Glutamatergic neuron (in vitro differentiated cells): ENCODE results near the gene TBC1D2. TPM values are rescaled to one million over a fixed set of nuclear protein-coding genes. Genes with fewer than 3 reads are reported as not detected.

Source experiments
- DNase-seq: peaks from one replicate; pipeline ENCODE4 v3.0.0; 2022
- H3K27ac Mint-ChIP-seq: one replicate; pipeline ENCODE4 v1.8.0; 2020; ENCODE audit warnings: mild to moderate bottlenecking, mixed read lengths, inconsistent platforms; ENCODE audit not compliant: unreplicated experiment
- H3K27me3 Mint-ChIP-seq: one replicate; pipeline ENCODE4 v1.8.0; 2020; ENCODE audit warnings: mild to moderate bottlenecking, moderate library complexity, mixed read lengths, inconsistent platforms; ENCODE audit not compliant: unreplicated experiment
- H3K36me3 Mint-ChIP-seq: one replicate; pipeline ENCODE4 v1.8.0; 2020; ENCODE audit warnings: mild to moderate bottlenecking, mixed read lengths, inconsistent platforms; ENCODE audit not compliant: unreplicated experiment
- H3K4me1 Mint-ChIP-seq: one replicate; pipeline ENCODE4 v1.8.0; 2020; ENCODE audit warnings: mild to moderate bottlenecking, low read depth, mixed read lengths, inconsistent platforms; ENCODE audit not compliant: unreplicated experiment
- H3K4me3 Mint-ChIP-seq: one replicate; pipeline ENCODE4 v1.8.0; 2020; ENCODE audit warnings: mild to moderate bottlenecking, mixed read lengths, inconsistent platforms; ENCODE audit not compliant: unreplicated experiment
- H3K9me3 Mint-ChIP-seq: one replicate; pipeline ENCODE4 v1.8.0; 2020; ENCODE audit warnings: mild to moderate bottlenecking, moderate library complexity, mixed read lengths, inconsistent platforms; ENCODE audit not compliant: unreplicated experiment
- CTCF ChIP-seq: fragments of 200-600 bp; sonication (generic); IDR thresholded peaks from one replicate; pipeline ENCODE4 v1.5.0; 2021; ENCODE audit not compliant: partially characterized antibody, unreplicated experiment
- total RNA-seq: library from RNA; stranded (reverse); fragmentation: NEBNext Ultra II Directional; extraction: Animal tissue kit (Norgen Biotek cat#: 25700); gene quantifications from one replicate; pipeline ENCODE4 v1.2.1, GENCODE V29; 2021; ENCODE audit not compliant: unreplicated experiment

The TBC1D2 gene
- total RNA-seq, 1 donor from 2014 or later: 7.6 TPM

GRCh38 chr9:98185021-98185567 is 70.4 kb downstream of the TBC1D2 start:
- peaks cover 15% of the 10 kb centered on the region for H3K4me1 Mint-ChIP-seq
- peaks cover 1% of the 10 kb centered on the region for H3K27me3 Mint-ChIP-seq
- no peak for DNase-seq
- no peaks in the 10 kb centered on the region for H3K36me3 Mint-ChIP-seq
- no peak overlapping the region for H3K4me3 Mint-ChIP-seq
- no peak for TF ChIP-seq CTCF
- H3K27ac Mint-ChIP-seq: no peak overlapping the region
- H3K9me3 Mint-ChIP-seq: peaks cover 8% of the 10 kb centered on the region

DNA sequence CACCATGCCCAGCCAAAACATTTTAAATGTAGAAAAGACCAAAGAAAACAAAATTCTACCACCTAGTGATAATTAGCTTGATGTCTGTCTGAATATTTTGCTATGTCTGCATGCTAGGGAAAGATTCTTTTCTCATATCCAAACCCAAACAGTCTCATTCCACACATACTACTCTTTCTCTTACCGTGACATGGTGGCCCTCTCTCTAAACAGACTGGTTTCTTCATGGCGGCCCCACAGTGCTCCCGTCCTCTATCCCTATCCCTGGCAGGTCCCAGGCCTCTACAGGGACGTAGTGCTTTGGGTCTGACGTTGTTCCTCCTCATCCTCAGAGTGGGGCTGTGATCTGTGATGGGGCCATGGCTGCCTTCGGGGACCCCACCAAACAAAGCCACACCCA is 71.1 kb downstream of the TBC1D2 start:
- H3K27ac Mint-ChIP-seq: no peak overlapping the region
- no peak for DNase-seq

DNA sequence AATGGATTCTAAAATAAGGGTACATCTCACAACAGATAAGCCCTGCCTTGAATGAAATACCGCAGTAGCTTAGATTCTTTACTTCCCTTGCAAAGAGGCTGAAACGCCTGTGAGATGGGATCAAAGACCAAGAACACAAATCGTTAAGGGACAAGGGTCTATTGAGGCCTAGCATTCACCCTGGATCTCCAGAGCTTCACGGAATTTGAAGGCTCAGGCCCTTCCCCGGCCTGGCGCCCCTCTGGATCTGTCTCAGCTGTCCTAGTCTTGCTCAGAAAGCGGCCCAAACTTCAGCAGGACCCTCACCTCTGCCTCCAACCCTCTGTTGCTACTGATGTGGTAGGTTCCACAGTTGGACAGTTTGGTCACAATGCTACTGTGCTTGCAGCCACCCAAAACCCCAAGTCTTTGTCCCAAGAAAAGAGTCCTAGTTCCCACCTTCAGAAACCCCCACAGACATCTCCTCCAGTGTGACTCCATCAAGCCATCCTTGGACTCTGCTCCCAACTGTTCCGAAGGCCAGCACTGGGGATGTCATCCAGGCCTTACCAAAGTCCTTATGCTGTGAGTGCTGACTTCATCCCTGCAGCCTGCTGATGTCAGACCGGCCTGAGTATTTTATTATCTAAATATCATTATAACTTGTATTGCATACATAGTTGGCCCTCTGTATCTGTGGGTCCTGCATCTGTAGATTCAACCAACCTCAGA is 72.4 kb downstream of the TBC1D2 start:
- Mint-ChIP-seq H3K36me3 (no peaks in the 10 kb centered on the region), H3K27ac (no peak overlapping the region), H3K27me3 (peaks cover 3% of the 10 kb centered on the region), H3K4me1 (peaks cover 18% of the 10 kb centered on the region), H3K9me3 (peaks cover 8% of the 10 kb centered on the region), H3K4me3 (no peak overlapping the region)
- TF ChIP-seq CTCF: no peak
- DNase-seq: no peak

More for the DNA sequence above, 71.1 kb downstream of the TBC1D2 start:
- no peaks in the 10 kb centered on the region for H3K36me3 Mint-ChIP-seq
- peaks cover 1% of the 10 kb centered on the region for H3K27me3 Mint-ChIP-seq
- TF ChIP-seq CTCF: no peak
- peaks cover 7% of the 10 kb centered on the region for H3K9me3 Mint-ChIP-seq
- H3K4me1 Mint-ChIP-seq: peaks cover 15% of the 10 kb centered on the region
- no peak overlapping the region for H3K4me3 Mint-ChIP-seq

DNA sequence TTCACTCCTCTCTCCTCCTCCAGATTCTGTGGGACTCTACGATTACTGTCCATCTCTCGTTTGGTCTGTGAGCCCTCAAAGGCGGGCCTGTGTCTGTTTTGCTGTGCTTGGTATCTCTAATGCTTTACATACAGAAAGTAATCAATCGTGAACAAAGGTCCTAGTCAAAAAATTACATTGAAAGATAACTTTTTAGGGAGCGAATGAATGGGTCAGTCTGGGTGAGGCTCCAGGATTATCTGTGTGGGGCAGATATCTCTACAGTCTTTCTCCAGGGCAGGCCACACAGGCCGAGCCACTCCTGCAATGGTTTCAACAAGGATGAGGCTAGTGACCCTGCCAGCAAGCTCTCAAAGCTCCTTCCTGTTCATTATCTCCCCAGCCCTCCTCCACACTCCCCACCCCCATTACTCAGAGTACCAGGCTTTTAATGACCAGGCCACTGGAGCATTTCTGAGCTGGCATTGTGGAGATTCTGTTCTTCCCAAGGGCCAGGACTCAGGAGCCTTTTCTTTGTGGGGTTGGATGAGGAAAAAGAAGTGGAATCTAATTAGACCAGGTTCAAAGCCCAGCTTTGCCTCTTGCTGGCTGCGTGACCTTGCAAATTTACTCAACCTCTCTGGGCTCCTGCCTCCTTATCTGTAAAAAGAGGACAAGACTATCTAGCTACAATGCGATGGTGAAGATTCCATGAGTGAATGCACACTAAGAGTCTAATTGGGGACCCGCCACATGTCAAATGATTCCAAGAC is 73.2 kb downstream of the TBC1D2 start:
- H3K9me3 Mint-ChIP-seq: peaks cover 8% of the 10 kb centered on the region
- no peak overlapping the region for H3K4me3 Mint-ChIP-seq
- peaks cover 3% of the 10 kb centered on the region for H3K27me3 Mint-ChIP-seq
- H3K27ac Mint-ChIP-seq: no peak overlapping the region
- no peaks in the 10 kb centered on the region for H3K36me3 Mint-ChIP-seq
- TF ChIP-seq CTCF: no peak
- H3K4me1 Mint-ChIP-seq: peaks cover 15% of the 10 kb centered on the region
- no peak for DNase-seq

GRCh38 chr9:98181746-98182068 is 73.7 kb downstream of the TBC1D2 start:
- Mint-ChIP-seq H3K27ac (no peak overlapping the region), H3K4me1 (peaks cover 18% of the 10 kb centered on the region), H3K9me3 (peaks cover 8% of the 10 kb centered on the region), H3K27me3 (peaks cover 3% of the 10 kb centered on the region), H3K4me3 (no peak overlapping the region), H3K36me3 (no peaks in the 10 kb centered on the region)
- DNase-seq: no peak
- no peak for TF ChIP-seq CTCF
